GM23248 (cell line): Measurements from ENCODE around the gene KCNT1.

Source experiments
- EZH2 ChIP-seq: fragments of 200-600 bp; sonication (generic); IDR thresholded peaks from 2 replicates; pipeline ENCODE4 v1.6.1; 2018; ENCODE audit warnings: antibody characterized with exemption, mild to moderate bottlenecking; ENCODE audit not compliant: insufficient read depth, poor library complexity, severe bottlenecking
- EZH2phosphoT487 ChIP-seq: fragments of 200-600 bp; sonication (generic); IDR thresholded peaks from 2 replicates; pipeline ENCODE4 v1.6.1; 2018; ENCODE audit warnings: antibody characterized with exemption, moderate library complexity, mild to moderate bottlenecking, low read depth; ENCODE audit not compliant: insufficient read depth

- TF ChIP-seq EZH2, result no peak
- TF ChIP-seq EZH2phosphoT487, result no peak
Observed at GRCh38 chr9:135804581-135805421, 102.8 kb downstream of the KCNT1 start.
